Transverse colon (tissue), 4 donors: ENCODE data around the gene CHRM5.

Source experiments
- POLR2AphosphoS5 ChIP-seq, 3 donors: sonication (generic); formaldehyde crosslinking; IDR thresholded peaks; one replicate each; pipeline ENCODE4 v1.6.1; 2016; ENCODE audit warnings: antibody characterized with exemption in 3 of 3
- TF ChIP-seq, protein P1 (sequence below), 5 experiments: fragments of 200-600 bp in 3 of 5; fragments of 450-650 bp in 2 of 5; sonication (generic) in 3 of 5; IDR thresholded peaks; 1 replicate in 2 of 5; 2 replicates in 3 of 5; pipeline ENCODE4 v1.5.1; 2016 to 2017; ENCODE audit warnings: antibody characterized with exemption in 5 of 5, inconsistent platforms in 3 of 5, mild to moderate bottlenecking in 2 of 5, moderate library complexity in 1 of 5

- TF ChIP-seq, protein P1, sequence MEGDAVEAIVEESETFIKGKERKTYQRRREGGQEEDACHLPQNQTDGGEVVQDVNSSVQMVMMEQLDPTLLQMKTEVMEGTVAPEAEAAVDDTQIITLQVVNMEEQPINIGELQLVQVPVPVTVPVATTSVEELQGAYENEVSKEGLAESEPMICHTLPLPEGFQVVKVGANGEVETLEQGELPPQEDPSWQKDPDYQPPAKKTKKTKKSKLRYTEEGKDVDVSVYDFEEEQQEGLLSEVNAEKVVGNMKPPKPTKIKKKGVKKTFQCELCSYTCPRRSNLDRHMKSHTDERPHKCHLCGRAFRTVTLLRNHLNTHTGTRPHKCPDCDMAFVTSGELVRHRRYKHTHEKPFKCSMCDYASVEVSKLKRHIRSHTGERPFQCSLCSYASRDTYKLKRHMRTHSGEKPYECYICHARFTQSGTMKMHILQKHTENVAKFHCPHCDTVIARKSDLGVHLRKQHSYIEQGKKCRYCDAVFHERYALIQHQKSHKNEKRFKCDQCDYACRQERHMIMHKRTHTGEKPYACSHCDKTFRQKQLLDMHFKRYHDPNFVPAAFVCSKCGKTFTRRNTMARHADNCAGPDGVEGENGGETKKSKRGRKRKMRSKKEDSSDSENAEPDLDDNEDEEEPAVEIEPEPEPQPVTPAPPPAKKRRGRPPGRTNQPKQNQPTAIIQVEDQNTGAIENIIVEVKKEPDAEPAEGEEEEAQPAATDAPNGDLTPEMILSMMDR (IDR thresholded peaks at IDR 0.05) = no peak
- TF ChIP-seq POLR2AphosphoS5 (IDR thresholded peaks at IDR 0.05) = no peak
Observed at GRCh38 chr15:34001536-34001935, 33.2 kb downstream of the CHRM5 start.
